Suppressor macrophage treated with lipopolysaccharide for 4 hours (primary cell): ENCODE data around the gene KCNQ1.

Source experiments
- DNase-seq: peaks from one replicate; pipeline ENCODE4 v3.0.0-alpha.2; 2020

The KCNQ1 gene

GRCh38 chr11:2693271-2694261 is 248.8 kb downstream of the KCNQ1 start:
- no peak for DNase-seq

- DNase-seq: no peak
These were observed 249.7 kb downstream of the KCNQ1 start for GRCh38 chr11:2694495-2694894.

GRCh38 chr11:2694995-2695939 is 250.5 kb downstream of the KCNQ1 start:
- DNase-seq: no peak

- DNase-seq: no peak
These were observed 251.6 kb downstream of the KCNQ1 start for GRCh38 chr11:2696455-2696854.

GRCh38 chr11:2697866-2698265 is 253.1 kb downstream of the KCNQ1 start:
- no peak for DNase-seq

- no peak for DNase-seq
These were observed 253.8 kb downstream of the KCNQ1 start for GRCh38 chr11:2698386-2699184.

- DNase-seq: peak; percentile 15
These were observed 254.3 kb downstream of the KCNQ1 start for GRCh38 chr11:2699185-2699530.

GRCh38 chr11:2699531-2700414 is 255.0 kb downstream of the KCNQ1 start, which contains the start of gene KCNQ1OT1:
Gene KCNQ1OT1 (minus strand): TSS chr11:2699994.
- peak; percentile 91 for DNase-seq

- peak; percentile 49 for DNase-seq
These were observed 255.8 kb downstream of the KCNQ1 start for GRCh38 chr11:2700415-2701211.

GRCh38 chr11:2701230-2701629 is 256.4 kb downstream of the KCNQ1 start:
- DNase-seq: no peak

- DNase-seq: no peak
These were observed 257.2 kb downstream of the KCNQ1 start for GRCh38 chr11:2701898-2702434.

- no peak for DNase-seq
These were observed 258.1 kb downstream of the KCNQ1 start for GRCh38 chr11:2702771-2703362.

- no peak for DNase-seq
These were observed 258.7 kb downstream of the KCNQ1 start for GRCh38 chr11:2703363-2704141.

- no peak for DNase-seq
These were observed 259.5 kb downstream of the KCNQ1 start for GRCh38 chr11:2704356-2704755.

- DNase-seq: no peak
These were observed 260.2 kb downstream of the KCNQ1 start for GRCh38 chr11:2704896-2705606.

GRCh38 chr11:2706321-2706720 is 261.5 kb downstream of the KCNQ1 start:
- no peak for DNase-seq

- no peak for DNase-seq
These were observed 262.9 kb downstream of the KCNQ1 start for GRCh38 chr11:2707736-2708135.

- DNase-seq: no peak
These were observed 263.4 kb downstream of the KCNQ1 start for GRCh38 chr11:2708151-2708581.
